SK-N-SH (cell line): Measurements from ENCODE around the gene WARS2. TPM values are rescaled to one million over a fixed set of nuclear protein-coding genes. Genes with fewer than 3 reads are reported as not detected.

Experiments used
- CTCF ChIA-PET: fragments of 300-600, 350-600 bp; formaldehyde crosslinking; extraction: SDS; loops from one replicate; lab custom pipeline; 2021; lab: Yijun Ruan, JAX
- POLR2A ChIA-PET: fragments of 350-600 bp; sonication (Branson Sonifier 250); formaldehyde crosslinking; extraction: SDS; loops from one replicate; lab custom pipeline; 2020; ENCODE audit warnings: antibody characterized with exemption, inconsistent platforms; lab: Yijun Ruan, JAX
- DNase-seq: peaks from one replicate; pipeline ENCODE4 v3.0.0; 2012
- H2AFZ ChIP-seq: fragments of 200-600 bp; sonication (generic); 2 replicates; pipeline ENCODE4 v1.8.1; 2016; ENCODE audit warnings: antibody characterized with exemption, mild to moderate bottlenecking, low read depth
- H3F3A ChIP-seq: fragments of 200-600 bp; sonication (generic); replicated peaks from 2 replicates; pipeline ENCODE3; 2016; ENCODE audit warnings: antibody characterized with exemption, mild to moderate bottlenecking; ENCODE audit not compliant: insufficient read depth
- H3K27ac ChIP-seq, 2 experiments: fragments of 200-500 bp in 1 of 2; fragments of 200-600 bp in 1 of 2; sonication (Bioruptor generic) in 1 of 2; sonication (generic), shearing (Covaris generic) in 1 of 2; 2 replicates each; pipeline versions ENCODE4 v1.5.1 to v1.6.1; 2014 to 2016; ENCODE audit warnings: low read depth in 2 of 2, inconsistent platforms in 1 of 2, low read length in 1 of 2, mild to moderate bottlenecking in 1 of 2, mixed read lengths in 1 of 2
- H3K27me3 ChIP-seq: fragments of 200-600 bp; sonication (generic), shearing (Covaris generic); 2 replicates; pipeline ENCODE4 v1.6.1; 2016; ENCODE audit warnings: mixed run types; ENCODE audit not compliant: insufficient read depth
- H3K36me3 ChIP-seq, 2 experiments: fragments of 200-500 bp in 1 of 2; fragments of 200-600 bp in 1 of 2; sonication (Bioruptor generic) in 1 of 2; sonication (generic) in 1 of 2; replicated peaks in 1 of 2; 2 replicates each; pipeline versions ENCODE3 to v1.5.1; 2014 to 2016; ENCODE audit warnings: low read length in 1 of 2, mild to moderate bottlenecking in 1 of 2; ENCODE audit not compliant: insufficient read depth in 2 of 2, control insufficient read depth in 1 of 2
- H3K4me1 ChIP-seq, 2 experiments: fragments of 200-500 bp in 1 of 2; fragments of 200-600 bp in 1 of 2; sonication (Bioruptor generic) in 1 of 2; sonication (generic), shearing (Covaris generic) in 1 of 2; 2 replicates each; pipeline versions ENCODE4 v1.5.1 to v1.6.1; 2014 to 2016; ENCODE audit warnings: low read depth in 1 of 2, low read length in 1 of 2, mixed run types in 1 of 2; ENCODE audit not compliant: insufficient read depth in 2 of 2, control insufficient read depth in 1 of 2
- H3K4me2 ChIP-seq: fragments of 200-600 bp; sonication (generic), shearing (Covaris generic); 2 replicates; pipeline ENCODE4 v1.6.1; 2017; ENCODE audit warnings: mixed run types
- H3K4me3 ChIP-seq, 2 experiments: fragments of 200-500 bp in 1 of 2; fragments of 200-600 bp in 1 of 2; sonication (Bioruptor generic) in 1 of 2; sonication (generic), shearing (Covaris generic) in 1 of 2; 2 replicates each; pipeline versions ENCODE4 v1.5.1 to v1.8.1; 2014 to 2016; ENCODE audit warnings: low read depth in 2 of 2, inconsistent platforms in 1 of 2, low read length in 1 of 2, mild to moderate bottlenecking in 1 of 2, mixed read lengths in 1 of 2, moderate library complexity in 1 of 2
- H3K79me2 ChIP-seq: fragments of 200-600 bp; sonication (generic); 2 replicates; pipeline ENCODE4 v1.8.1; 2017; ENCODE audit warnings: mild to moderate bottlenecking; ENCODE audit not compliant: insufficient read depth
- H3K9ac ChIP-seq: fragments of 200-600 bp; sonication (generic); 2 replicates; pipeline ENCODE4 v1.6.1; 2017; ENCODE audit warnings: mixed run types
- H3K9me2 ChIP-seq: fragments of 200-600 bp; sonication (generic); 2 replicates; pipeline ENCODE4 v1.6.1; 2017; ENCODE audit warnings: mixed run types
- H3K9me3 ChIP-seq: fragments of 200-600 bp; sonication (generic); 2 replicates; pipeline ENCODE4 v1.6.1; 2017; ENCODE audit warnings: mixed run types, mild to moderate bottlenecking, moderate library complexity
- H4K20me1 ChIP-seq: fragments of 200-600 bp; sonication (generic); 2 replicates; pipeline ENCODE4 v1.6.1; 2017; ENCODE audit warnings: mild to moderate bottlenecking, mixed run types; ENCODE audit not compliant: insufficient read depth
- EP300 ChIP-seq, 2 experiments: IDR thresholded peaks; 2 replicates each; pipeline versions ENCODE4 v1.4.0 to v1.6.1; 2012; ENCODE audit warnings: borderline replicate concordance in 1 of 2, low read depth in 1 of 2, low read length in 1 of 2
- EZH2phosphoT487 ChIP-seq: fragments of 200-600 bp; sonication (generic); IDR thresholded peaks from 2 replicates; pipeline ENCODE4 v1.6.1; 2017; ENCODE audit warnings: low read depth, mixed run types, mild to moderate bottlenecking, antibody characterized with exemption, moderate library complexity, borderline replicate concordance
- FOXM1 ChIP-seq: IDR thresholded peaks from 2 replicates; pipeline ENCODE4 v1.4.0; 2012; ENCODE audit warnings: low read depth, mild to moderate bottlenecking
- GABPA ChIP-seq: IDR thresholded peaks from 2 replicates; pipeline ENCODE4 v1.4.0; 2012; ENCODE audit warnings: low read depth, mild to moderate bottlenecking
- MXI1 ChIP-seq: IDR thresholded peaks from 2 replicates; pipeline ENCODE4 v1.6.1; 2012; ENCODE audit warnings: mild to moderate bottlenecking, low read depth, low read length, improper control_type of control experiment
- NRF1 ChIP-seq: IDR thresholded peaks from 2 replicates; pipeline ENCODE4 v1.6.1; 2012; ENCODE audit warnings: low read depth, mild to moderate bottlenecking, low read length
- REST ChIP-seq: IDR thresholded peaks from 2 replicates; pipeline ENCODE4 v1.6.1; 2012; ENCODE audit warnings: mild to moderate bottlenecking, low read depth, low read length, moderate library complexity
- RFX5 ChIP-seq: IDR thresholded peaks from 2 replicates; pipeline ENCODE4 v1.6.1; 2012; ENCODE audit warnings: mild to moderate bottlenecking, improper control_type of control experiment, low read length
- RXRA ChIP-seq: IDR thresholded peaks from 2 replicates; pipeline ENCODE4 v1.4.0; 2012; ENCODE audit warnings: low read depth, mild to moderate bottlenecking, borderline replicate concordance
- SIN3A ChIP-seq: IDR thresholded peaks from 2 replicates; pipeline ENCODE4 v1.6.1; 2012; ENCODE audit warnings: low read depth, mild to moderate bottlenecking, low read length, moderate library complexity, borderline replicate concordance
- TEAD4 ChIP-seq: IDR thresholded peaks from 2 replicates; pipeline ENCODE4 v1.4.0; 2012; ENCODE audit warnings: mild to moderate bottlenecking, borderline replicate concordance; ENCODE audit not compliant: insufficient read depth
- YY1 ChIP-seq: IDR thresholded peaks from 2 replicates; pipeline ENCODE4 v1.4.0; 2012; ENCODE audit warnings: low read depth, mild to moderate bottlenecking
- WGBS: methylation state at CpG from one replicate; pipeline ENCODE4 v1.1.6; 2017; ENCODE audit warnings: low lambda C conversion rate; 5-methylcytosine and 5-hydroxymethylcytosine counted together
- polyA plus RNA-seq, 3 experiments: library from polyadenylated mRNA; depleted of rRNA; stranded (reverse); fragments of >200 nt; gene quantifications; 2 replicates each; pipeline ENCODE4 v1.2.3, GENCODE V29; 2012
- small RNA-seq, 7 experiments: library from RNA; depleted of rRNA; stranded (forward); fragments of <200 nt; gene quantifications; one replicate each; pipeline ENCODE3, GENCODE V24; 2012
- TF ChIP-seq, protein P1 (sequence below): fragments of 200-600 bp; sonication (generic); IDR thresholded peaks from 2 replicates; pipeline ENCODE4 v1.6.1; 2017; ENCODE audit warnings: antibody characterized with exemption, mild to moderate bottlenecking, moderate library complexity

Gene WARS2
- polyA plus RNA-seq, 1 of the 3 experiments (the other 2 are of a cell fraction): 4.8 TPM

DNA sequence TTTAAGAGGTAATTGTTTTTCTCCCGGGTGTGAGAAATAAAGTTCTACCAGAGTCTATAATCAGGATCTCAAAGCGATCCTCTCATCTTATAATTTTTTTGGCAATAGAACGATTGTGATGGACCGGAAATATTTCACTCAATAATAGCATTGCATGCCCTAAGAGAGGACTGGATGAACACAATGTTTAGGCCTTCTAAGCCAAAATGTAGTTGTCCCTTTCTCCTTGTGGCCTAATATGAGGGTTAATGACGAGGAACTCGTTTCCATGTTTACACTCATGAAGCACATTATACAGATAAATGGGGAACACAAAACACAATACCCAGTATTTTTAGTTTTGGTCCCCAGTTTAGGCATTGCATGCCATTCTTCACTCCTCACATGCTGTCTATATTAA is 158.2 kb downstream of the WARS2 start:
- no peak for DNase-seq
- no peaks in the 10 kb centered on the region for H3K9me2 ChIP-seq
- 33% methylated on average over 6 of the region's 6 CpGs for WGBS

DNA sequence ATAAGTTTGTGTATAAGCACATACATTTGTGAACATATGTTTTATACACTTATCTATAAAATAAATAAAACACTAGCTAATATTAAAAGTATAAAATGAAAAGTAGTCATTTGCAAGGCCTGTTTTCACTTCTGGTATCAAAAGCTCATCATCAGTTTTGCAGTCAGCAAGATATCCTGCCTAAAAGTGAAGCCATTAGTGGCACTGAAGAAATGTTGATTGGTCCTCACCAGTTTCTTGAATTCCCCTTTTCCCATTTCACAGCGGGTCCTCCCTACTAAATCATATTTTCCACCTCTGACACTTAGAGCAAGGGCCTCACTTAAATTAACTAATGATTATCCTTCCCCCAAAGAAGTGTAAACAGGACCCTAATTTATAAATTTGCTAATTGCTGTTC is 159.0 kb downstream of the WARS2 start:
- H4K20me1 ChIP-seq: no peaks in the 10 kb centered on the region
- no peaks in the 10 kb centered on the region for H3K9me2 ChIP-seq
- no peak overlapping the region for H3K4me2 ChIP-seq
- ChIA-PET POLR2A (no interaction called here), CTCF (no interaction called here)
- no peak overlapping the region for H3K4me3 ChIP-seq
- no peak for DNase-seq
- TF ChIP-seq EP300 (IDR thresholded peaks at IDR 0.05; ENCODE audit: borderline replicate concordance in 1 of 2, low read depth in 1 of 2, low read length in 1 of 2): no peak
- no peak for TF ChIP-seq EZH2phosphoT487
- TF ChIP-seq GABPA: no peak
- no peak for TF ChIP-seq REST
- no peak for TF ChIP-seq YY1
- no peak for TF ChIP-seq TEAD4
- TF ChIP-seq SIN3A: no peak
- no peak for TF ChIP-seq NRF1
- no peak for TF ChIP-seq RXRA
- no peak for TF ChIP-seq RFX5
- TF ChIP-seq FOXM1: no peak
- H3K27ac ChIP-seq: no peak overlapping the region
- H3K9ac ChIP-seq: no peak overlapping the region
- peaks cover 96% of the 10 kb centered on the region for H3K27me3 ChIP-seq
- no peaks in the 10 kb centered on the region for H3K36me3 ChIP-seq
- no peaks in the 10 kb centered on the region for H3K4me1 ChIP-seq
- no peaks in the 10 kb centered on the region for H3K9me3 ChIP-seq
- H3K79me2 ChIP-seq: no peaks in the 10 kb centered on the region
- peaks cover 2% of the 10 kb centered on the region for H3F3A ChIP-seq
- H2AFZ ChIP-seq: no peak overlapping the region
- 8% methylated on average over 1 of the region's 1 CpG for WGBS

More for the DNA sequence above, 158.2 kb downstream of the WARS2 start:
- POLR2A ChIA-PET: no interaction called here
- TF ChIP-seq, protein P1, sequence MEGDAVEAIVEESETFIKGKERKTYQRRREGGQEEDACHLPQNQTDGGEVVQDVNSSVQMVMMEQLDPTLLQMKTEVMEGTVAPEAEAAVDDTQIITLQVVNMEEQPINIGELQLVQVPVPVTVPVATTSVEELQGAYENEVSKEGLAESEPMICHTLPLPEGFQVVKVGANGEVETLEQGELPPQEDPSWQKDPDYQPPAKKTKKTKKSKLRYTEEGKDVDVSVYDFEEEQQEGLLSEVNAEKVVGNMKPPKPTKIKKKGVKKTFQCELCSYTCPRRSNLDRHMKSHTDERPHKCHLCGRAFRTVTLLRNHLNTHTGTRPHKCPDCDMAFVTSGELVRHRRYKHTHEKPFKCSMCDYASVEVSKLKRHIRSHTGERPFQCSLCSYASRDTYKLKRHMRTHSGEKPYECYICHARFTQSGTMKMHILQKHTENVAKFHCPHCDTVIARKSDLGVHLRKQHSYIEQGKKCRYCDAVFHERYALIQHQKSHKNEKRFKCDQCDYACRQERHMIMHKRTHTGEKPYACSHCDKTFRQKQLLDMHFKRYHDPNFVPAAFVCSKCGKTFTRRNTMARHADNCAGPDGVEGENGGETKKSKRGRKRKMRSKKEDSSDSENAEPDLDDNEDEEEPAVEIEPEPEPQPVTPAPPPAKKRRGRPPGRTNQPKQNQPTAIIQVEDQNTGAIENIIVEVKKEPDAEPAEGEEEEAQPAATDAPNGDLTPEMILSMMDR: no peak
- no peak for TF ChIP-seq MXI1
- CTCF ChIA-PET: no interaction called here
- H3K36me3 ChIP-seq: no peaks in the 10 kb centered on the region
- H3K4me1 ChIP-seq: no peaks in the 10 kb centered on the region; a peak in 1 of 4 replicates
- H4K20me1 ChIP-seq: no peaks in the 10 kb centered on the region
- H3K27me3 ChIP-seq: peaks cover 98% of the 10 kb centered on the region
- H3K79me2 ChIP-seq: no peaks in the 10 kb centered on the region
- H3F3A ChIP-seq: peaks cover 6% of the 10 kb centered on the region
- H2AFZ ChIP-seq: no peak overlapping the region
- H3K4me2 ChIP-seq: no peak overlapping the region
- H3K9ac ChIP-seq: no peak overlapping the region
- no peak overlapping the region for H3K4me3 ChIP-seq
- H3K27ac ChIP-seq: no peak overlapping the region
- no peaks in the 10 kb centered on the region for H3K9me3 ChIP-seq

Small RNA genes lying within 50 kb of the gene (small RNA-seq; reads per million reads assigned to genes)
- 0 reads per million in 7 experiments for gene AL139420.2

Other genes with a start within 250 kb of the WARS2 start
- gene TBX15, start 152.3 kb downstream of the WARS2 start, polyA plus RNA-seq (2012; rRNA removed): 0.02 TPM in 1 of 2 replicates, not detected in the other
- not detected in 2 replicates for gene HAO2, start 228.1 kb upstream of the WARS2 start, polyA plus RNA-seq (2012; rRNA removed)